Muscle layer of duodenum (tissue), 2 donors: ENCODE results near the gene PRDM15.

Experiments
- H3K27ac ChIP-seq: one replicate; pipeline ENCODE4 v1.7.0; 2013; ENCODE audit warnings: mild to moderate bottlenecking, low read length
- H3K27me3 ChIP-seq: one replicate; pipeline ENCODE4 v1.7.0; 2013; ENCODE audit warnings: low read depth, mild to moderate bottlenecking, control low read depth, low read length
- H3K36me3 ChIP-seq, 2 donors: one replicate each; pipeline ENCODE4 v1.7.0; 2013; ENCODE audit warnings: low read length in 2 of 2, control low read depth in 1 of 2, mild to moderate bottlenecking in 1 of 2; ENCODE audit not compliant: insufficient read depth in 2 of 2, control insufficient read depth in 1 of 2
- H3K4me1 ChIP-seq, 2 donors: one replicate each; pipeline ENCODE4 v1.7.0; 2013; ENCODE audit warnings: low read length in 2 of 2, mild to moderate bottlenecking in 2 of 2, control low read depth in 1 of 2, moderate library complexity in 1 of 2; ENCODE audit not compliant: insufficient read depth in 2 of 2, control insufficient read depth in 1 of 2
- H3K4me3 ChIP-seq, 2 donors: one replicate each; pipeline ENCODE4 v1.7.0; 2013; ENCODE audit warnings: low read length in 2 of 2, low read depth in 1 of 2, mild to moderate bottlenecking in 1 of 2
- H3K9me3 ChIP-seq, 2 donors: one replicate each; pipeline ENCODE4 v1.7.0; 2013; ENCODE audit warnings: low read length in 2 of 2, control low read depth in 1 of 2, mild to moderate bottlenecking in 1 of 2; ENCODE audit not compliant: control insufficient read depth in 1 of 2
- donor health status: healthy.

Gene PRDM15

GRCh38 chr21:41754479-41754891 lies 124.7 kb downstream of the PRDM15 start:
- Histone ChIP-seq H3K4me1 (no peaks in the 10 kb centered on the region), H3K27ac (no peak overlapping the region), H3K4me3 (no peak overlapping the region), H3K27me3 (no peaks in the 10 kb centered on the region), H3K9me3 (no peaks in the 10 kb centered on the region), H3K36me3 (no peaks in the 10 kb centered on the region)

GRCh38 chr21:41753006-41753898 lies 125.9 kb downstream of the PRDM15 start:
- Histone ChIP-seq H3K4me3 (no peak overlapping the region), H3K27me3 (no peaks in the 10 kb centered on the region), H3K36me3 (no peaks in the 10 kb centered on the region), H3K9me3 (no peaks in the 10 kb centered on the region), H3K27ac (no peak overlapping the region), H3K4me1 (no peaks in the 10 kb centered on the region)

- H3K4me1 ChIP-seq: no peaks in the 10 kb centered on the region
- no peaks in the 10 kb centered on the region for H3K27me3 ChIP-seq
- no peaks in the 10 kb centered on the region for H3K9me3 ChIP-seq
- no peak overlapping the region for H3K27ac ChIP-seq
- no peak overlapping the region for H3K4me3 ChIP-seq
- H3K36me3 ChIP-seq: no peaks in the 10 kb centered on the region
Observed at GRCh38 chr21:41752231-41752681, 126.9 kb downstream of the PRDM15 start.

- H3K27me3 ChIP-seq: no peaks in the 10 kb centered on the region
- H3K36me3 ChIP-seq: no peaks in the 10 kb centered on the region
- no peak overlapping the region for H3K27ac ChIP-seq
- H3K4me1 ChIP-seq: no peaks in the 10 kb centered on the region
- no peak overlapping the region for H3K4me3 ChIP-seq
- H3K9me3 ChIP-seq: no peaks in the 10 kb centered on the region
Observed at GRCh38 chr21:41751611-41752011, 127.5 kb downstream of the PRDM15 start.

- Histone ChIP-seq H3K9me3 (no peaks in the 10 kb centered on the region), H3K36me3 (no peaks in the 10 kb centered on the region), H3K4me3 (no peak overlapping the region), H3K4me1 (no peaks in the 10 kb centered on the region), H3K27ac (no peak overlapping the region), H3K27me3 (no peaks in the 10 kb centered on the region)
Observed at GRCh38 chr21:41750532-41751151, 128.5 kb downstream of the PRDM15 start.

- Histone ChIP-seq H3K4me1 (no peaks in the 10 kb centered on the region), H3K27ac (no peak overlapping the region), H3K4me3 (no peak overlapping the region), H3K27me3 (no peaks in the 10 kb centered on the region), H3K9me3 (no peaks in the 10 kb centered on the region), H3K36me3 (no peaks in the 10 kb centered on the region)
Observed at GRCh38 chr21:41750051-41750450, 129.1 kb downstream of the PRDM15 start.

GRCh38 chr21:41749286-41749685 lies 129.9 kb downstream of the PRDM15 start:
- no peak overlapping the region for H3K4me3 ChIP-seq
- no peak overlapping the region for H3K27ac ChIP-seq
- H3K36me3 ChIP-seq: no peaks in the 10 kb centered on the region
- H3K27me3 ChIP-seq: no peaks in the 10 kb centered on the region
- H3K4me1 ChIP-seq: no peaks in the 10 kb centered on the region
- H3K9me3 ChIP-seq: no peaks in the 10 kb centered on the region
